ENCODE data around the gene FADS2. TPM values are rescaled to one million over a fixed set of nuclear protein-coding genes. Genes with fewer than 3 reads are reported as not detected.

FADS2 gene
- polyA plus RNA-seq, 1 donor from 2014 or later: 145 TPM

DNA sequence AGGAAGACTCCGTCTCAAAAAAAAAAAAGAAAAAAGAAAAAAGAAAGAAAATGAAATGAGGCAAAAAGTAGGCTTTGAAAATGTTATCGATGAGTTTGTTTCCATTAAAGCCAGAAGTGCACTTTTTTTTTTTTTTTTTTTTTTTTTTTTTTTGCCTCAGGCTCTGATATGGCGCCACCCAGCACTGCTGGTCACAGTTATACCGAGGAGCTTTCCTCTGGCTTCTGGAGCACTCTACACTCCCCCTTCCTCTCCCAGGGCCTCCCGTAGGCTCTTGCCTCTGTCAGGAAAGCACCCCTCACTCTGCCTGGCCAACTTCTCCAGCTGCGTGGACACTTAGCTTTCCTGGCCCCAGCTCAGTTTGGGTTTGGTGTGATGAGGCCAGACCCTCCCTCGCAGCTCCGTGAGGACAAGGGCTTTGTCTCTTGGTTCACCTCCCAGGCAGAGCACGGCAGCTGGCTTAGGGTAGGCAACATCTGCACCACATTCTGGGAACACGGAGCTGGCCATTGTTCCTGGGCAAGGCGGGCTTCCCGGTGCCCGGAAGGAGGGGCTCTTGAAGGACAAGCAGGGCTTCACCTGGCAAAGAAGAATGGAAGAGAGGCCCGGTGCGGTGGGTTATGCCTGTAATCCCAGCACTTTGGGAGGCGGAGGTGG, 16.9 kb downstream of the FADS2 start:
- H3F3A ChIP-seq (ENCODE audit: insufficient read depth, low read length, poor library complexity, severe bottlenecking): no peaks in the 10 kb centered on the region
- H3K9ac ChIP-seq (ENCODE audit: low read length): no peak overlapping the region
- H4K20me1 ChIP-seq (ENCODE audit: insufficient read depth): peaks cover 4% of the 10 kb centered on the region
- H3K9me3 ChIP-seq (ENCODE audit: low read length): no peaks in the 10 kb centered on the region
- H3K9me2 ChIP-seq (ENCODE audit: insufficient read depth, low read length): no peaks in the 10 kb centered on the region
- H3K4me2 ChIP-seq (ENCODE audit: low read length): no peak overlapping the region
- H3K36me3 ChIP-seq (ENCODE audit: insufficient read depth, low read length): peaks cover 20% of the 10 kb centered on the region
- H2AFZ ChIP-seq (ENCODE audit: low read depth, low read length): no peak overlapping the region
- H3K27me3 ChIP-seq (ENCODE audit: insufficient read depth, low read depth, low read length): no peaks in the 10 kb centered on the region
- H3K79me2 ChIP-seq (replicated peaks; ENCODE audit: insufficient read depth, low read length): peaks cover 4% of the 10 kb centered on the region
- no peak overlapping the region for H3K27ac ChIP-seq (ENCODE audit: low read length)
- no peak overlapping the region for H3K4me3 ChIP-seq (ENCODE audit: low read length)
- TF ChIP-seq EZH2 (IDR thresholded peaks at IDR 0.05; ENCODE audit: borderline replicate concordance, insufficient read depth, low read length, poor library complexity, severe bottlenecking) (no peak), MXI1 (conservative IDR thresholded peaks at IDR 0.05; ENCODE audit: poor library complexity, severe bottlenecking) (no peak), TAF1 (IDR thresholded peaks at IDR 0.05; ENCODE audit: low read depth) (no peak), REST (IDR thresholded peaks at IDR 0.05; ENCODE audit: borderline replicate concordance) (no peak), CTCF (IDR thresholded peaks at IDR 0.05; ENCODE audit: poor library complexity, severe bottlenecking) (no peak), POLR2AphosphoS5 (IDR thresholded peaks at IDR 0.05) (no peak), SMC3 (conservative IDR thresholded peaks at IDR 0.05; ENCODE audit: poor library complexity) (no peak), EP300 (conservative IDR thresholded peaks at IDR 0.05; ENCODE audit: poor library complexity, severe bottlenecking) (no peak), RAD21 (conservative IDR thresholded peaks at IDR 0.05) (no peak)

- H3K36me3 ChIP-seq (ENCODE audit: insufficient read depth, low read length): peaks cover 13% of the 10 kb centered on the region
- H3K4me3 ChIP-seq (ENCODE audit: low read length): no peak overlapping the region
- H3K9ac ChIP-seq (ENCODE audit: low read length): no peak overlapping the region
- TF ChIP-seq SMC3 (conservative IDR thresholded peaks at IDR 0.05; ENCODE audit: poor library complexity) (no peak), RAD21 (conservative IDR thresholded peaks at IDR 0.05) (no peak), EP300 (conservative IDR thresholded peaks at IDR 0.05; ENCODE audit: poor library complexity, severe bottlenecking) (no peak), REST (IDR thresholded peaks at IDR 0.05; ENCODE audit: borderline replicate concordance) (no peak), MXI1 (conservative IDR thresholded peaks at IDR 0.05; ENCODE audit: poor library complexity, severe bottlenecking) (no peak), TAF1 (IDR thresholded peaks at IDR 0.05; ENCODE audit: low read depth) (no peak), POLR2AphosphoS5 (IDR thresholded peaks at IDR 0.05) (no peak), CTCF (IDR thresholded peaks at IDR 0.05; ENCODE audit: poor library complexity, severe bottlenecking) (no peak)
- H3K79me2 ChIP-seq (replicated peaks; ENCODE audit: insufficient read depth, low read length): peaks cover 4% of the 10 kb centered on the region
- no peak overlapping the region for H3K27ac ChIP-seq (ENCODE audit: low read length)
- no peaks in the 10 kb centered on the region for H3F3A ChIP-seq (ENCODE audit: insufficient read depth, low read length, poor library complexity, severe bottlenecking)
- no peaks in the 10 kb centered on the region for H3K27me3 ChIP-seq (ENCODE audit: insufficient read depth, low read depth, low read length)
- H3K4me2 ChIP-seq (ENCODE audit: low read length): no peak overlapping the region
- H2AFZ ChIP-seq (ENCODE audit: low read depth, low read length): no peak overlapping the region
- H4K20me1 ChIP-seq (ENCODE audit: insufficient read depth): peaks cover 4% of the 10 kb centered on the region
- H3K9me3 ChIP-seq (ENCODE audit: low read length): no peaks in the 10 kb centered on the region
- H3K9me2 ChIP-seq (ENCODE audit: insufficient read depth, low read length): no peaks in the 10 kb centered on the region
These were observed 18.4 kb downstream of the FADS2 start for GRCh38 chr11:61846362-61847020.
